GM03348 (cell line): ENCODE results near the gene RBM42.

Experiments
- DNase-seq: peaks from one replicate; pipeline ENCODE4 v3.0.0; 2012; ENCODE audit warnings: low spot score

The RBM42 gene

GRCh38 chr19:35621708-35622107 is 7.1 kb upstream of the RBM42 start:
- DNase-seq: no peak

DNA sequence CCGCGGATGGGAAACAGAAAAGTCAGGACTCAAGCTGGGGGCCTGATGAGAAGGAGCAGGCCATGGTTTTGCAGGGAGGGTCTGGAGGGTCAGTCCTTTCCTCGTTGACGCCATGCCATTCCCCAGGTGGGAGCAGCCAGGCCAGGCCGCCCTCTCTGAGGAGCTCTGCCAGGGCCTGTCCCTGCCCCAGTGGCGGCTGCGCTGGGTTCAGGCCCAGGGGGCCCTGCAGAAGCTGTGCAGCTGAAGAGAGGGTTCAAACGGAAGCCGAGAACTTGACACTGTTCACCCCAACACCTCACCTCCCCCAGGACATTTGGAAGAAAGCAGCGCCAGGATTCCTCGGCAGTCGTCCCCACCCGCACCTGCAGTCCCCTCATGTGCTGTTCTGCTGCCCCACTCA is 6.1 kb upstream of the RBM42 start:
- no peak for DNase-seq

DNA sequence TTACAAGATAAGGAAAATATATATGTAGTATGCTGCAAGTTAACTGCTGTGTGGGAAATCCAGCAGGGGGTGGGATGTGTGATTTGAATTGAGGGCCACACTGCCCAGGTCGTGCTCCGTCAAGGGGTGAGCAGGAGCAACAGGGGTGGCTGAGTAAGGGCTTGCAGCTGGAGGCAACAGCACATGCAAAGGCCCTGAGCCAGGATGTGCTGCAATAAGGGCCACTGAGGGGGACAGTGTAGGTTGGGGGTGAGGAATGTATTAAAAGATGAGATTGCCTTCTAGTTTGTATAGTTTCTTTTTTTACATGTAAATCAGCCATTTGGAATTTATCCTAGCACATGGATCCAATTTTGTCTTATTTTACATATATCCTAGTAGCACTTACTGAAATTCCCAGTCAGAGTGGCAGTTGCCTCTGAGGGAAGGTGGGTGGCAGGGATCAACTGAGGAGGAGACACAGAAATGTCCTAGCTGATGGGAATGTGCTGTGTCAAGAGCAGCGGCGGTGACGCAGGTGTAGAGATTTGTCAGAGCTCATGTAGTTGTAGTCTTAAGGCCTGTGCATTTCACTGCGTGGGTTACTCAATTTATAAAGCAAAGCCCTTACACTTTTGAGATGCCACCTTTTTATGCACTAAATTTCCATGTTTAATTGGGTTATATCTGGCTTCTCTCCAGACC is 5.4 kb upstream of the RBM42 start:
- DNase-seq: no peak

DNA sequence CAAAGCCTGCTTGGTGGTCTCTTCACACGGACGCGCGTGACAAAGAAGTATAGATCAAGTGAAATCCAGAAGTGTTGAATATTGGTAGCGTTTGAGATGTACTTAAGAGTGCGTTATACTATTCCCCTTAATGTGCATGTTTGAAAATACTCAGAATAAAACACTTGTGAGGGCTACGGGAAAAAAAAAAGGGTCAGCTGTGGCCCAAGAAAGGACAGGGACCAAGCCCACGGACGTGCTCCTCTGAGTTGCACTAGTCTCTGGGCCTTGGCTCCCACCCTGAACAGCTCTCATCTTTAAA is 622 bp upstream of the RBM42 start:
- DNase-seq: no peak

GRCh38 chr19:35629332-35629633 is 447 bp downstream of the RBM42 start:
- DNase-seq: no peak

DNA sequence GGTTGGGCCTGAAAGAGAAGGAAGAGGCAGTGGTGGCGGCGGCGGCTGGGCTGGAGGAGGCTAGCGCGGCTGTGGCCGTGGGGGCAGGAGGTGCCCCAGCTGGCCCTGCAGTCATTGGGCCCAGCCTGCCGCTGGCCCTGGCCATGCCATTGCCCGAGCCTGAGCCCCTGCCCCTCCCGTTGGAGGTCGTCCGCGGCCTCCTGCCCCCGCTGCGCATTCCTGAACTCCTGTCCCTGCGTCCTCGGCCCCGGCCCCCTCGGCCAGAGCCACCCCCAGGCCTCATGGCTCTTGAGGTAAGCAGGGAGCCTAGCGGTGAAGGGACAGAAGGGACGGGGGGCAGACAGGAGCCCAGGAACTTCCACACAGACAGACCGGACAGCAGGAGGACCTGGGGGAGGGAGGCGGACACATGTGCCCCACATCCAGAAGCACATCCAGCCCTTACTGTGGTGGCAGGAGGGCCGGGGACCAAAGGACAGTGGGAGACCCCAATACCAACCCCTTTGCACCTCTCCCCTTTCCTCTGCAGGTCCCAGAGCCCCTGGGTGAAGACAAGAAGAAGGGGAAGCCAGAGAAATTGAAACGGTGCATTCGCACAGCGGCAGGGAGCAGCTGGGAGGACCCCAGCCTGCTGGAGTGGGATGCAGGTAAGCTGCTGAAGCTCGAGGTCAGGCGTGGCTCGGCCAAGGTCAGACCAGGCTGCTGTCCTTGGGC is 5.0 kb downstream of the RBM42 start:
- DNase-seq: no peak

- no peak for DNase-seq
Measured at GRCh38 chr19:35636651-35637050, 7.8 kb downstream of the RBM42 start.

GRCh38 chr19:35637165-35637564 is 8.3 kb downstream of the RBM42 start:
- no peak for DNase-seq

DNA sequence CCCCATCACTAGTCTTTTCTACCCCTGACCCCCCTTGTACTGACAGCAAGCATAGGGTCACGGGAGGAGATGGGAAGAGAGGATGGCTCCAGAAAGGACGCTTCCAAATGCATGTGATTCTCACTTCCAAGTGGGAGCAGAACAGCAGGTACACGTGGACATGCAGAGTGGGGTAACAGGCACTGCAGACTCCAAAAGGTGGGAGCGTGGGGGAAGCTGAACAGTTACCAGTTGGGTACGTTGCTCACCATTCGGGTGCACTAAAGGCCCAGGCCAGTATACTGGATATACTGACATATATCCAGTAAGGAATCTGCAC is 10.4 kb downstream of the RBM42 start:
- no peak for DNase-seq

GRCh38 chr19:35639863-35640262 is 11.0 kb downstream of the RBM42 start:
- DNase-seq: no peak

- DNase-seq: no peak
Measured at GRCh38 chr19:35641515-35642151, 12.8 kb downstream of the RBM42 start, which contains the start of gene ETV2. Gene ETV2, plus strand, starts transcription at chr19:35641745. Its CDS starts 716 bp downstream, at chr19:35642461.

GRCh38 chr19:35642312-35642711 is 13.5 kb downstream of the RBM42 start:
- DNase-seq: no peak

DNA sequence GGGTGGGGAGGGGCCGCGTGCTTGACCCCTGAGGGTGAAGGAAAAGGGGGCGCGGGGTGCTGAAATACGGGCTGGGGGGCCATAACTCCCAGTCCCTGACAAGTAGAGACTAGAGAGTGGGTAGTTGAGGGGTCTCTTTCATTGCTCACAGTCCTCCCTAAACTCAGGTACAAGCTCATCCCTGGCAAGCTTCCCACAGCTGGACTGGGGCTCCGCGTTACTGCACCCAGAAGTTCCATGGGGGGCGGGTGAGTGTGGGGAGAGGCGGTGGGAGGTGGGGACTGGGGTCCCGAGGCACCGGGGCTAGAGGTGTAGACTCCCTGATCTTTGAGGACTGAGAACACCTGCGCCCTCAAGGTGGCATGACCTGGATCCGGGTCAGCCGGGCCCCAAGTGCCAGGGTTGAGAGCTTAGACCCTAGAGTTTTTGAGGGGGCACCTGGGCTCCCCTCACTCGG is 14.0 kb downstream of the RBM42 start:
- no peak for DNase-seq

GRCh38 chr19:35643255-35644205 is 14.7 kb downstream of the RBM42 start:
- peak; percentile 90 for DNase-seq

DNA sequence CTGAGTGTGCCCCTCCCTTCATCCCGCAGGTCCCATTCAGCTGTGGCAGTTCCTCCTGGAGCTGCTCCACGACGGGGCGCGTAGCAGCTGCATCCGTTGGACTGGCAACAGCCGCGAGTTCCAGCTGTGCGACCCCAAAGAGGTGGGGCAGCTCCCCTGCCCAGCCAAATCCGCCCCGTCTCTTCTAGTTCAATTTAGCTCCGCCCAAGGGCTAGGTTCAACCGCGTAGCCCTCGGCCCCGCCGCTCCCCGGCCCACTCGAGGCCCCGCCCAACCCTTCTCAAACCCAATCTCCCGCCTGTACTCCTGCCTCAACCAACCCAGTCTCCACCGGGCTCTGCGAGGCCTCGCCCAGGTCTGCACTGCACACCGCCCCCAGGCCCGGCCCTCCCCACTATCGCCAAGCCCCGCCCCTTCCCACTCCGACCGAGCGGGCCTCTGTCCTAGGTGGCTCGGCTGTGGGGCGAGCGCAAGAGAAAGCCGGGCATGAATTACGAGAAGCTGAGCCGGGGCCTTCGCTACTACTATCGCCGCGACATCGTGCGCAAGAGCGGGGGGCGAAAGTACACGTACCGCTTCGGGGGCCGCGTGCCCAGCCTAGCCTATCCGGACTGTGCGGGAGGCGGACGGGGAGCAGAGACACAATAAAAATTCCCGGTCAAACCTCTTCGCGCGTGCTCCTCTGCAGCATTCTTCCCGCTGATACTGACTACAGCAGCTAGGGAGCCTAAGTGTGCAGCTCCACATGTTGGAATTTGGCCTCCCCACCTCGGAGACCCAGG is 15.6 kb downstream of the RBM42 start:
- peak; percentile 97 for DNase-seq

- peak; percentile 84 for DNase-seq
Measured at GRCh38 chr19:35644987-35645679, 16.3 kb downstream of the RBM42 start.

- no peak for DNase-seq
Measured at GRCh38 chr19:35645680-35646511, 17.1 kb downstream of the RBM42 start.

GRCh38 chr19:35648017-35648961 is 19.5 kb downstream of the RBM42 start, which contains the start of gene COX6B1:
Gene COX6B1, plus strand, starts transcription at chr19:35648323. Its CDS starts 2,921 bp downstream, at chr19:35651244.
- DNase-seq: peak; percentile 98

GRCh38 chr19:35650581-35650980 is 21.7 kb downstream of the RBM42 start:
- no peak for DNase-seq
